HepG2 (cell line): ENCODE data around the gene KIF9. TPM values are rescaled to one million over a fixed set of nuclear protein-coding genes. Genes with fewer than 3 reads are reported as not detected.

ENCODE experiments used
- ATAC-seq: fragments of 200-7000 bp; cut with Tn5 transposase; 3 replicates; pipeline ENCODE4 v1.9.1; 2020; ENCODE audit warnings: mild to moderate bottlenecking, moderate library complexity
- BruUV-seq: library from RNA; stranded (reverse); fragments of 400-500 nt; replicated peaks from 2 replicates; lab custom pipeline; 2021; lab: Mats Ljungman, UMichigan
- CTCF ChIA-PET: fragments of 300-600 bp; formaldehyde crosslinking; extraction: SDS; loops from one replicate; lab custom pipeline; 2021; ENCODE audit warnings: low total read pairs, inconsistent platforms, low intra/inter-chr PET ratio; lab: Yijun Ruan, JAX
- POLR2A ChIA-PET: fragments of 350-600 bp; sonication (Branson Sonifier 250); formaldehyde crosslinking; loops from one replicate; lab custom pipeline; 2020; ENCODE audit warnings: antibody characterized with exemption, inconsistent platforms; lab: Yijun Ruan, JAX
- DNase-seq: peaks from one replicate; pipeline ENCODE4 v3.0.0-alpha.2; 2015; ENCODE audit warnings: low spot score
- FAIRE-seq: peaks from 3 replicates; lab custom pipeline; 2011; peaks lifted over from hg19 to GRCh38; lab: Jason Lieb, UNC
- H2AFZ ChIP-seq: one replicate; pipeline ENCODE4 v1.6.1; 2011; ENCODE audit warnings: low read length, inconsistent platforms
- H3K27ac ChIP-seq: fragments of 300-600 bp; 3 replicates; pipeline ENCODE4 v1.8.0; 2011; ENCODE audit warnings: mixed run types, mild to moderate bottlenecking, mixed read lengths, low read length, inconsistent platforms; ENCODE audit not compliant: insufficient read depth; ENCODE audit errors: extremely low read length
- H3K27me3 ChIP-seq, 2 experiments: fragments of 200-600 bp in 1 of 2; 2 replicates in 1 of 2; 3 replicates in 1 of 2; pipeline versions ENCODE4 v1.6.0 to v1.8.0; 2011; ENCODE audit warnings: low read length in 2 of 2, mild to moderate bottlenecking in 2 of 2, moderate library complexity in 2 of 2, inconsistent platforms in 1 of 2; ENCODE audit not compliant: insufficient read depth in 2 of 2, control insufficient read depth in 1 of 2
- H3K36me3 ChIP-seq, 2 experiments: fragments of 200-600 bp in 1 of 2; replicated peaks in 1 of 2; 2 replicates in 1 of 2; 3 replicates in 1 of 2; pipeline versions ENCODE4 v1.5.1 to v1.8.0; 2011; ENCODE audit warnings: low read length in 2 of 2, inconsistent platforms in 1 of 2; ENCODE audit not compliant: insufficient read depth in 2 of 2, control insufficient read depth in 1 of 2
- H3K4me1 ChIP-seq: 2 replicates; pipeline ENCODE4 v1.5.1; 2012; ENCODE audit warnings: low read length, inconsistent platforms; ENCODE audit not compliant: insufficient read depth
- H3K4me2 ChIP-seq: 2 replicates; pipeline ENCODE4 v1.6.0; 2011; ENCODE audit warnings: low read depth, low read length, inconsistent platforms
- H3K4me3 ChIP-seq, 3 experiments: fragments of 200-600 bp in 1 of 3; sonication (generic), shearing (Covaris generic) in 1 of 3; replicated peaks in 1 of 3; 2 replicates each; pipeline ENCODE4 v1.5.1; 2011 to 2016; ENCODE audit warnings: low read length in 3 of 3, inconsistent platforms in 2 of 3, low read depth in 2 of 3, mild to moderate bottlenecking in 2 of 3, control low read depth in 1 of 3, mixed read lengths in 1 of 3; ENCODE audit not compliant: insufficient read depth in 1 of 3
- H3K79me2 ChIP-seq: one replicate; pipeline ENCODE4 v1.6.1; 2011; ENCODE audit warnings: low read length, inconsistent platforms; ENCODE audit not compliant: insufficient read depth
- H3K9ac ChIP-seq: 2 replicates; pipeline ENCODE4 v1.6.0; 2011; ENCODE audit warnings: mild to moderate bottlenecking, low read depth, low read length, inconsistent platforms; ENCODE audit not compliant: insufficient read depth
- H3K9me3 ChIP-seq: 2 replicates; pipeline ENCODE4 v1.5.1; 2012; ENCODE audit warnings: mild to moderate bottlenecking, low read length
- H4K20me1 ChIP-seq: 2 replicates; pipeline ENCODE4 v1.6.0; 2011; ENCODE audit warnings: inconsistent platforms, mild to moderate bottlenecking, low read length, moderate library complexity; ENCODE audit not compliant: insufficient read depth
- AHR ChIP-seq: IDR thresholded peaks from 2 replicates; pipeline ENCODE4 v1.6.1; 2018; ENCODE audit warnings: missing genetic modification reagents, missing compliant biosample characterization
- GPN1 ChIP-seq: sonication (generic); formaldehyde crosslinking; IDR thresholded peaks from 2 replicates; pipeline ENCODE4 v1.5.1; 2020; ENCODE audit warnings: missing genetic modification reagents, borderline replicate concordance
- IKZF4 ChIP-seq: sonication (generic); formaldehyde crosslinking; IDR thresholded peaks from 2 replicates; pipeline ENCODE4 v1.5.1; 2020; ENCODE audit warnings: borderline replicate concordance, mild to moderate bottlenecking, low read depth, missing genetic modification reagents; ENCODE audit errors: not compliant biosample characterization
- SMAD9 ChIP-seq: sonication (generic); formaldehyde crosslinking; IDR thresholded peaks from 2 replicates; pipeline ENCODE4 v1.5.1; 2020; ENCODE audit warnings: mild to moderate bottlenecking, missing genetic modification reagents
- SP2 ChIP-seq: sonication (generic); formaldehyde crosslinking; IDR thresholded peaks from 2 replicates; pipeline ENCODE4 v1.5.1; 2020; ENCODE audit warnings: mild to moderate bottlenecking, missing genetic modification reagents
- SRF ChIP-seq: IDR thresholded peaks from 2 replicates; pipeline ENCODE4 v1.6.1; 2011; ENCODE audit warnings: mild to moderate bottlenecking, low read depth, low read length, moderate library complexity
- TBP ChIP-seq: sonication (generic); formaldehyde crosslinking; IDR thresholded peaks from 2 replicates; pipeline ENCODE4 v1.5.0; 2020; ENCODE audit warnings: missing genetic modification reagents
- ZNF225 ChIP-seq: sonication (generic); formaldehyde crosslinking; IDR thresholded peaks from 2 replicates; pipeline ENCODE4 v1.4.0; 2020; ENCODE audit warnings: mild to moderate bottlenecking, missing genetic modification reagents
- ZNF430 ChIP-seq: sonication (generic); formaldehyde crosslinking; IDR thresholded peaks from 2 replicates; pipeline ENCODE4 v1.9.0; 2021; ENCODE audit warnings: mild to moderate bottlenecking, missing genetic modification reagents
- ZNF558 ChIP-seq: sonication (generic); formaldehyde crosslinking; IDR thresholded peaks from 2 replicates; pipeline ENCODE4 v1.9.0; 2022; ENCODE audit warnings: mild to moderate bottlenecking, missing genetic modification reagents, borderline replicate concordance
- WGBS: methylation state at CpG from one replicate; pipeline ENCODE4 v1.1.6; 2017; ENCODE audit warnings: low lambda C conversion rate; 5-methylcytosine and 5-hydroxymethylcytosine counted together
- in situ Hi-C: cut with HindIII; loops from 2 replicates; pipeline ENCODE4 v1.10.0; 2017; ENCODE audit warnings: low pct_unique_long_range_greater_than_20kb; ENCODE audit not compliant: extremely low pct_ligation_motif_present
- intact Hi-C: fragments of 100-400 bp; cut with micrococcal nuclease; formaldehyde crosslinking; loops from one replicate; pipeline ENCODE4 v1.10.0; 2022; ENCODE audit not compliant: unreplicated experiment
- polyA plus RNA-seq, 8 experiments: library from polyadenylated mRNA; depleted of rRNA in 3 of 8; stranded (reverse) in 7 of 8; unstranded in 1 of 8; fragments of >200 nt; fragmentation: Illumina TruSeq in 4 of 8; extraction: Trizol in 4 of 8; gene quantifications; 2 replicates each; pipeline versions ENCODE4 v1.2.1 to v1.2.3, GENCODE V29; 2011 to 2016; ENCODE audit warnings: low read depth in 4 of 8, missing spikeins in 1 of 8, mixed read lengths in 1 of 8; ENCODE audit not compliant: insufficient read depth in 1 of 8
- total RNA-seq, 5 experiments: library from RNA; depleted of rRNA; stranded (reverse); fragments of >200 nt; fragmentation: Illumina TruSeq; extraction: Trizol; gene quantifications; 2 replicates each; pipeline ENCODE4 v1.2.3, GENCODE V29; 2016; ENCODE audit warnings: low read depth in 1 of 5
- TF ChIP-seq, protein P1 (sequence below): sonication (generic); formaldehyde crosslinking; IDR thresholded peaks from 2 replicates; pipeline ENCODE4 v1.5.1; 2020; ENCODE audit warnings: mild to moderate bottlenecking, missing genetic modification reagents, borderline replicate concordance
- TF ChIP-seq, protein P2 (sequence below): sonication (generic); formaldehyde crosslinking; IDR thresholded peaks from 2 replicates; pipeline ENCODE4 v1.4.0; 2020; ENCODE audit warnings: missing genetic modification reagents

Gene KIF9
- total and polyA plus RNA-seq, 2 of the 13 experiments (the other 11 are each of a cell fraction or from before 2014, with no cell fraction given), result 5.1 to 16.9 TPM

- TF ChIP-seq ZNF558 (CRISPR knock-in tag) (no peak), SP2 (CRISPR knock-in tag) (no peak), IKZF4 (CRISPR knock-in tag) (no peak)
Measured at GRCh38 chr3:47245271-47245670, 37.3 kb downstream of the KIF9 start (continued).

- H2AFZ ChIP-seq, result no peak overlapping the region
- H3K79me2 ChIP-seq, result no peaks in the 10 kb centered on the region
- FAIRE-seq, result no peak
- H3K4me1 ChIP-seq, result peaks cover 14% of the 10 kb centered on the region; the same call in 1 of the 2 replicates
- 68% methylated on average over 8 of the region's 10 CpGs for WGBS
- in situ Hi-C loops (no loop called here), intact Hi-C loops (no loop called here)
- H3K36me3 ChIP-seq, result no peaks in the 10 kb centered on the region
- H3K9ac ChIP-seq, result no peak overlapping the region
- no TSS peak for BruUV-seq
- ChIA-PET POLR2A (no interaction called here), CTCF (no interaction called here)
- ATAC-seq, result no peak
- DNase-seq, result no peak
- H4K20me1 ChIP-seq, result no peaks in the 10 kb centered on the region
- H3K27ac ChIP-seq, result no peak overlapping the region
- H3K9me3 ChIP-seq, result no peaks in the 10 kb centered on the region
- H3K4me2 ChIP-seq, result no peak overlapping the region
- no peak overlapping the region for H3K4me3 ChIP-seq
- no peaks in the 10 kb centered on the region for H3K27me3 ChIP-seq
- TF ChIP-seq GPN1 (no peak), ZNF225 (CRISPR knock-in tag) (no peak), TBP (no peak), ZNF430 (CRISPR knock-in tag) (no peak), SRF (no peak), AHR (CRISPR knock-in tag) (no peak), SMAD9 (CRISPR knock-in tag) (no peak)
- TF ChIP-seq, protein P1, sequence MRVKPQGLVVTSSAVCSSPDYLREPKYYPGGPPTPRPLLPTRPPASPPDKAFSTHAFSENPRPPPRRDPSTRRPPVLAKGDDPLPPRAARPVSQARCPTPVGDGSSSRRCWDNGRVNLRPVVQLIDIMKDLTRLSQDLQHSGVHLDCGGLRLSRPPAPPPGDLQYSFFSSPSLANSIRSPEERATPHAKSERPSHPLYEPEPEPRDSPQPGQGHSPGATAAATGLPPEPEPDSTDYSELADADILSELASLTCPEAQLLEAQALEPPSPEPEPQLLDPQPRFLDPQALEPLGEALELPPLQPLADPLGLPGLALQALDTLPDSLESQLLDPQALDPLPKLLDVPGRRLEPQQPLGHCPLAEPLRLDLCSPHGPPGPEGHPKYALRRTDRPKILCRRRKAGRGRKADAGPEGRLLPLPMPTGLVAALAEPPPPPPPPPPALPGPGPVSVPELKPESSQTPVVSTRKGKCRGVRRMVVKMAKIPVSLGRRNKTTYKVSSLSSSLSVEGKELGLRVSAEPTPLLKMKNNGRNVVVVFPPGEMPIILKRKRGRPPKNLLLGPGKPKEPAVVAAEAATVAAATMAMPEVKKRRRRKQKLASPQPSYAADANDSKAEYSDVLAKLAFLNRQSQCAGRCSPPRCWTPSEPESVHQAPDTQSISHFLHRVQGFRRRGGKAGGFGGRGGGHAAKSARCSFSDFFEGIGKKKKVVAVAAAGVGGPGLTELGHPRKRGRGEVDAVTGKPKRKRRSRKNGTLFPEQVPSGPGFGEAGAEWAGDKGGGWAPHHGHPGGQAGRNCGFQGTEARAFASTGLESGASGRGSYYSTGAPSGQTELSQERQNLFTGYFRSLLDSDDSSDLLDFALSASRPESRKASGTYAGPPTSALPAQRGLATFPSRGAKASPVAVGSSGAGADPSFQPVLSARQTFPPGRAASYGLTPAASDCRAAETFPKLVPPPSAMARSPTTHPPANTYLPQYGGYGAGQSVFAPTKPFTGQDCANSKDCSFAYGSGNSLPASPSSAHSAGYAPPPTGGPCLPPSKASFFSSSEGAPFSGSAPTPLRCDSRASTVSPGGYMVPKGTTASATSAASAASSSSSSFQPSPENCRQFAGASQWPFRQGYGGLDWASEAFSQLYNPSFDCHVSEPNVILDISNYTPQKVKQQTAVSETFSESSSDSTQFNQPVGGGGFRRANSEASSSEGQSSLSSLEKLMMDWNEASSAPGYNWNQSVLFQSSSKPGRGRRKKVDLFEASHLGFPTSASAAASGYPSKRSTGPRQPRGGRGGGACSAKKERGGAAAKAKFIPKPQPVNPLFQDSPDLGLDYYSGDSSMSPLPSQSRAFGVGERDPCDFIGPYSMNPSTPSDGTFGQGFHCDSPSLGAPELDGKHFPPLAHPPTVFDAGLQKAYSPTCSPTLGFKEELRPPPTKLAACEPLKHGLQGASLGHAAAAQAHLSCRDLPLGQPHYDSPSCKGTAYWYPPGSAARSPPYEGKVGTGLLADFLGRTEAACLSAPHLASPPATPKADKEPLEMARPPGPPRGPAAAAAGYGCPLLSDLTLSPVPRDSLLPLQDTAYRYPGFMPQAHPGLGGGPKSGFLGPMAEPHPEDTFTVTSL, result no peak
- TF ChIP-seq, protein P2, sequence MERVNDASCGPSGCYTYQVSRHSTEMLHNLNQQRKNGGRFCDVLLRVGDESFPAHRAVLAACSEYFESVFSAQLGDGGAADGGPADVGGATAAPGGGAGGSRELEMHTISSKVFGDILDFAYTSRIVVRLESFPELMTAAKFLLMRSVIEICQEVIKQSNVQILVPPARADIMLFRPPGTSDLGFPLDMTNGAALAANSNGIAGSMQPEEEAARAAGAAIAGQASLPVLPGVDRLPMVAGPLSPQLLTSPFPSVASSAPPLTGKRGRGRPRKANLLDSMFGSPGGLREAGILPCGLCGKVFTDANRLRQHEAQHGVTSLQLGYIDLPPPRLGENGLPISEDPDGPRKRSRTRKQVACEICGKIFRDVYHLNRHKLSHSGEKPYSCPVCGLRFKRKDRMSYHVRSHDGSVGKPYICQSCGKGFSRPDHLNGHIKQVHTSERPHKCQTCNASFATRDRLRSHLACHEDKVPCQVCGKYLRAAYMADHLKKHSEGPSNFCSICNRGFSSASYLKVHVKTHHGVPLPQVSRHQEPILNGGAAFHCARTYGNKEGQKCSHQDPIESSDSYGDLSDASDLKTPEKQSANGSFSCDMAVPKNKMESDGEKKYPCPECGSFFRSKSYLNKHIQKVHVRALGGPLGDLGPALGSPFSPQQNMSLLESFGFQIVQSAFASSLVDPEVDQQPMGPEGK (CRISPR knock-in tag), result no peak
Measured at GRCh38 chr3:47244531-47245100, 38.0 kb downstream of the KIF9 start.
